NB4 (cell line): ENCODE results near the gene NOL3.

ENCODE experiments used
- DNase-seq: peaks from one replicate; pipeline ENCODE4 v3.0.0; 2010; ENCODE audit warnings: low read depth
- H3K4me3 ChIP-seq: one replicate; pipeline ENCODE4 v1.5.1; 2011; ENCODE audit warnings: mild to moderate bottlenecking, low read depth, low read length, moderate library complexity
- MYC ChIP-seq: IDR thresholded peaks from 2 replicates; pipeline ENCODE4 v1.6.1; 2011; ENCODE audit warnings: low read depth, low read length
- POLR2A ChIP-seq: IDR thresholded peaks from 2 replicates; pipeline ENCODE4 v1.6.1; 2011; ENCODE audit warnings: mild to moderate bottlenecking; ENCODE audit not compliant: insufficient read length; ENCODE audit errors: extremely low read depth
- TF ChIP-seq, protein P1 (sequence below): IDR thresholded peaks from one replicate; pipeline ENCODE4 v1.5.1; 2012; ENCODE audit warnings: low read depth, low read length
- TF ChIP-seq, protein P2 (sequence below): IDR thresholded peaks from 2 replicates; pipeline ENCODE4 v1.6.1; 2011; ENCODE audit warnings: low read depth, low read length

The NOL3 gene

DNA sequence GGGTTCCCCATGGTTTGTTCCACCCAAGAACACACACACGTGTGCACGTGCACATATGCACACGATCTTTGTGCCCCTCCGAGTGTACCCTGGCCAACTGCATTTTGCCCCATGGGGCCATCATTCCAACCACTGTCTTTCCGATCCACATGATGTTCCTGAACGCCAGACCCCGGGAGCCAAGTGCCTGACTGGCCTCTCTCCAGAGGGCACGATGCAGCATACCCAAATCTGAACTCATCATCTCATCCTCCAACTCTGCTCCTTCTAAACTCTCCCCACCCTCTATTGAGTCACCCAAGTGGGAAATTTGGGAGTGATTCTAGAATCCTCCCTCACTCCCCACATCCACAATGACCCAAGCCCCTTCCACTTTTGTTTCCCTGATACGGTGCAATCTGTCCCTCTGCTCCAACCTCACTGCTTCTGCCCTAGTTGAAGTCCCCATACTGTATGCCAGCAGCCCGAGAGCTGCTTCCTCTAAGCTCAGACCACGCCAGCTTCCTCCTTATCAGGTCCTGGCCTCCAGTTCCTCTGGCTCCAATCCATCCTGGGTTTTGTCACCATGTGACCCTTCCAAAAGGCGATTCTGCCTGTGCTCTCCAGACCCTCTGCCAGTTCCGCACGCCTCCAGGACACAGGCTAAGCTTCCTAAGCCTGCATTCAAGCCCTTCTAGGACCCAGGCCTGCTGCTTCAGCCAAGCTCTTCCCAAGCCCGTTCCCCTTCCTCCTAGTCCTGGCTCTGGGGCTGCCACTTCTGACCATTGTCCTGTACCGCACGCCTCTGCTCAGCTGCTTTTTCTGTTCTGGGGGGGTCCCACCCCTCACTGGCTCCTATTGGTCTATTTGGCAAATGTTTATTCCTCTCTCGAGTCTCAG lies 46.5 kb downstream of the NOL3 start:
- no peak overlapping the region for H3K4me3 ChIP-seq
- TF ChIP-seq, protein P1, sequence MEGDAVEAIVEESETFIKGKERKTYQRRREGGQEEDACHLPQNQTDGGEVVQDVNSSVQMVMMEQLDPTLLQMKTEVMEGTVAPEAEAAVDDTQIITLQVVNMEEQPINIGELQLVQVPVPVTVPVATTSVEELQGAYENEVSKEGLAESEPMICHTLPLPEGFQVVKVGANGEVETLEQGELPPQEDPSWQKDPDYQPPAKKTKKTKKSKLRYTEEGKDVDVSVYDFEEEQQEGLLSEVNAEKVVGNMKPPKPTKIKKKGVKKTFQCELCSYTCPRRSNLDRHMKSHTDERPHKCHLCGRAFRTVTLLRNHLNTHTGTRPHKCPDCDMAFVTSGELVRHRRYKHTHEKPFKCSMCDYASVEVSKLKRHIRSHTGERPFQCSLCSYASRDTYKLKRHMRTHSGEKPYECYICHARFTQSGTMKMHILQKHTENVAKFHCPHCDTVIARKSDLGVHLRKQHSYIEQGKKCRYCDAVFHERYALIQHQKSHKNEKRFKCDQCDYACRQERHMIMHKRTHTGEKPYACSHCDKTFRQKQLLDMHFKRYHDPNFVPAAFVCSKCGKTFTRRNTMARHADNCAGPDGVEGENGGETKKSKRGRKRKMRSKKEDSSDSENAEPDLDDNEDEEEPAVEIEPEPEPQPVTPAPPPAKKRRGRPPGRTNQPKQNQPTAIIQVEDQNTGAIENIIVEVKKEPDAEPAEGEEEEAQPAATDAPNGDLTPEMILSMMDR: no peak
- no peak for TF ChIP-seq POLR2A
- TF ChIP-seq MYC: no peak
- TF ChIP-seq, protein P2, sequence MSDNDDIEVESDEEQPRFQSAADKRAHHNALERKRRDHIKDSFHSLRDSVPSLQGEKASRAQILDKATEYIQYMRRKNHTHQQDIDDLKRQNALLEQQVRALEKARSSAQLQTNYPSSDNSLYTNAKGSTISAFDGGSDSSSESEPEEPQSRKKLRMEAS: no peak
- no peak for DNase-seq

DNA sequence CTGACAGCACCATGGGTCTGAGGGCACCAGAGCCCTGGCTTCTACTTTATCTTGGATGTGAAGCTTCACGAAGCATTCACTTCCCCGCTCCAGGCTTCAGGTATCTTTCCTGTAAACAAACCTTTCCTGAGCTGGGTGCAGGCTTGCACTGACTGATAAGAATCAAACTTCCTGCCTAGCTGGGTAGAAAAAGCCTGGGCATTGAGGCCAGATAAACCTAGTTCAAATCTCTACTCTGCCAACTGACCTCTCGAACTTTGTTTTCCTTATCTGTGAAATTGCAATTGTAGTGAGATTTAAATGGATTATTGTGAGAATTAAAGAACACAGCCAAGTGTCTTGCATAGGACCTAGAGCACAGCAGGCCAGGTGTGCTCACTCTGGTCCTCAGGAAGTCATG lies 53.7 kb downstream of the NOL3 start:
- DNase-seq: no peak
- TF ChIP-seq MYC (no peak), POLR2A (no peak)
- TF ChIP-seq, protein P2: no peak
- TF ChIP-seq, protein P1: no peak
- H3K4me3 ChIP-seq: no peak overlapping the region
